ENCODE results near the gene DIP2B. TPM values are rescaled to one million over a fixed set of nuclear protein-coding genes. Genes with fewer than 3 reads are reported as not detected.

DIP2B gene
- total RNA-seq, 3 donors from 2014 or later (not counting 1 experiment from before 2014, with no cell fraction given) = 17.2 to 23.2 (median 22.2) TPM

- Histone ChIP-seq H3K36me3 (ENCODE audit: control insufficient read depth, insufficient read depth, low read length) (peaks cover 2% of the 10 kb centered on the region), H3K9me3 (ENCODE audit: control insufficient read depth, insufficient read depth, low read length) (no peaks in the 10 kb centered on the region), H3K4me3 (ENCODE audit: low read length) (no peak overlapping the region), H3K4me1 (ENCODE audit: control insufficient read depth, insufficient read depth, low read length) (peaks cover 3% of the 10 kb centered on the region), H3K27ac (ENCODE audit: low read length) (no peak overlapping the region), H3K27me3 (ENCODE audit: control insufficient read depth, insufficient read depth, low read length) (no peaks in the 10 kb centered on the region)
- no peak for TF ChIP-seq CTCF (IDR thresholded peaks at IDR 0.05)
- Mint-ChIP-seq H3K27me3 (ENCODE audit: low read depth in 2 of 2) (no peaks in the 10 kb centered on the region), H3K9me3 (no peaks in the 10 kb centered on the region), H3K27ac (no peak overlapping the region), H3K36me3 (no peaks in the 10 kb centered on the region), H3K4me3 (no peak overlapping the region), H3K4me1 (peaks cover 18 to 26% of the 10 kb centered on the region in 2 donors)
- DNase-seq (no peak), ATAC-seq (no peak)
- 87% methylated on average over 5 of the region's 5 CpGs for WGBS (ENCODE audit: insufficient coverage)
- intact Hi-C loops (cut with micrococcal nuclease) = no loop called here
Observed at GRCh38 chr12:50642761-50643160, 138.0 kb downstream of the DIP2B start.

- no peak for DNase-seq
- Mint-ChIP-seq H3K27ac (no peak overlapping the region), H3K9me3 (no peaks in the 10 kb centered on the region), H3K27me3 (ENCODE audit: low read depth in 2 of 2) (no peaks in the 10 kb centered on the region), H3K4me1 (peaks cover 2% of the 10 kb centered on the region in 2 donors), H3K4me3 (no peak overlapping the region), H3K36me3 (no peaks in the 10 kb centered on the region)
- 95% methylated on average over 8 of the region's 8 CpGs for WGBS (ENCODE audit: insufficient coverage)
- Histone ChIP-seq H3K9me3 (ENCODE audit: control insufficient read depth, insufficient read depth, low read length) (no peaks in the 10 kb centered on the region), H3K27ac (ENCODE audit: low read length) (no peak overlapping the region), H3K27me3 (ENCODE audit: control insufficient read depth, insufficient read depth, low read length) (no peaks in the 10 kb centered on the region), H3K4me1 (ENCODE audit: control insufficient read depth, insufficient read depth, low read length) (no peaks in the 10 kb centered on the region), H3K4me3 (ENCODE audit: low read length) (no peak overlapping the region), H3K36me3 (ENCODE audit: control insufficient read depth, insufficient read depth, low read length) (no peaks in the 10 kb centered on the region)
- TF ChIP-seq CTCF (IDR thresholded peaks at IDR 0.05) = no peak
- intact Hi-C loops (cut with micrococcal nuclease) = no loop called here
- ATAC-seq = no peak
Observed at GRCh38 chr12:50647031-50647430, 142.2 kb downstream of the DIP2B start.

GRCh38 chr12:50647479-50647878 is 142.7 kb downstream of the DIP2B start:
- Histone ChIP-seq H3K36me3 (ENCODE audit: control insufficient read depth, insufficient read depth, low read length) (no peaks in the 10 kb centered on the region), H3K4me1 (ENCODE audit: control insufficient read depth, insufficient read depth, low read length) (no peaks in the 10 kb centered on the region), H3K9me3 (ENCODE audit: control insufficient read depth, insufficient read depth, low read length) (no peaks in the 10 kb centered on the region), H3K27me3 (ENCODE audit: control insufficient read depth, insufficient read depth, low read length) (no peaks in the 10 kb centered on the region), H3K4me3 (ENCODE audit: low read length) (no peak overlapping the region), H3K27ac (ENCODE audit: low read length) (no peak overlapping the region)
- H3K27ac Mint-ChIP-seq = no peak overlapping the region
- 98% methylated on average over 2 of the region's 2 CpGs for WGBS (ENCODE audit: insufficient coverage)
- TF ChIP-seq CTCF (IDR thresholded peaks at IDR 0.05) = no peak
- H3K9me3 Mint-ChIP-seq = no peaks in the 10 kb centered on the region
- no peaks in the 10 kb centered on the region for H3K27me3 Mint-ChIP-seq (ENCODE audit: low read depth in 2 of 2)
- H3K4me1 Mint-ChIP-seq = no peaks in the 10 kb centered on the region
- ATAC-seq (no peak), DNase-seq (no peak)
- intact Hi-C loops (cut with micrococcal nuclease) = no loop called here
- H3K4me3 Mint-ChIP-seq = no peak overlapping the region
- H3K36me3 Mint-ChIP-seq = no peaks in the 10 kb centered on the region

- no peak overlapping the region for H3K4me3 Mint-ChIP-seq
- no peak overlapping the region for H3K27ac Mint-ChIP-seq
- TF ChIP-seq CTCF (IDR thresholded peaks at IDR 0.05) = no peak
- H3K36me3 Mint-ChIP-seq = no peaks in the 10 kb centered on the region
- no peak for DNase-seq
- H3K9me3 Mint-ChIP-seq = no peaks in the 10 kb centered on the region
- H3K4me1 Mint-ChIP-seq = no peaks in the 10 kb centered on the region
- intact Hi-C loops (cut with micrococcal nuclease) = no loop called here
- no peak for ATAC-seq
- Histone ChIP-seq H3K27ac (ENCODE audit: low read length) (no peak overlapping the region), H3K27me3 (ENCODE audit: control insufficient read depth, insufficient read depth, low read length) (no peaks in the 10 kb centered on the region), H3K9me3 (ENCODE audit: control insufficient read depth, insufficient read depth, low read length) (no peaks in the 10 kb centered on the region), H3K4me3 (ENCODE audit: low read length) (no peak overlapping the region), H3K36me3 (ENCODE audit: control insufficient read depth, insufficient read depth, low read length) (no peaks in the 10 kb centered on the region), H3K4me1 (ENCODE audit: control insufficient read depth, insufficient read depth, low read length) (no peaks in the 10 kb centered on the region)
- 95% methylated on average over 3 of the region's 3 CpGs for WGBS (ENCODE audit: insufficient coverage)
- no peaks in the 10 kb centered on the region for H3K27me3 Mint-ChIP-seq (ENCODE audit: low read depth in 2 of 2)
Observed at GRCh38 chr12:50650285-50650684, 145.5 kb downstream of the DIP2B start.

All from natural killer cell (primary cell).